HepG2 (cell line): ENCODE results near the gene DCP1B. TPM values are rescaled to one million over a fixed set of nuclear protein-coding genes. Genes with fewer than 3 reads are reported as not detected.

Experiments used
- BHLHE40 ChIP-seq: IDR thresholded peaks from 2 replicates; pipeline ENCODE4 v1.6.1; 2011; ENCODE audit warnings: low read length, improper control_type of control experiment
- ERF ChIP-seq: IDR thresholded peaks from 2 replicates; pipeline ENCODE4 v1.6.1; 2018; ENCODE audit warnings: missing biosample characterization, missing genetic modification reagents
- FOXP1 ChIP-seq, 2 experiments: fragments of 450-650 bp in 1 of 2; IDR thresholded peaks; 2 replicates each; pipeline ENCODE4 v1.6.1; 2017 to 2018; ENCODE audit warnings: antibody characterized with exemption in 1 of 2
- IRF2 ChIP-seq: IDR thresholded peaks from 2 replicates; pipeline ENCODE4 v1.6.1; 2018; ENCODE audit warnings: missing genetic modification reagents, missing compliant biosample characterization
- KDM6A ChIP-seq: IDR thresholded peaks from 2 replicates; pipeline ENCODE4 v1.6.1; 2016; ENCODE audit warnings: low read depth
- KLF15 ChIP-seq: sonication (generic); formaldehyde crosslinking; IDR thresholded peaks from 2 replicates; pipeline ENCODE4 v1.8.1; 2023; ENCODE audit warnings: borderline replicate concordance, mild to moderate bottlenecking, inconsistent platforms, missing genetic modification reagents, mixed read lengths
- KLF9 ChIP-seq: IDR thresholded peaks from 2 replicates; pipeline ENCODE4 v1.6.1; 2016; ENCODE audit warnings: low read depth
- MEIS2 ChIP-seq: sonication (generic); formaldehyde crosslinking; IDR thresholded peaks from 2 replicates; pipeline ENCODE4 v1.9.0; 2021; ENCODE audit warnings: mild to moderate bottlenecking, missing genetic modification reagents
- MIXL1 ChIP-seq: IDR thresholded peaks from 2 replicates; pipeline ENCODE4 v1.6.1; 2016
- PHF8 ChIP-seq: sonication (generic); formaldehyde crosslinking; IDR thresholded peaks from 2 replicates; pipeline ENCODE4 v1.5.0; 2020; ENCODE audit warnings: missing genetic modification reagents
- SNAPC4 ChIP-seq: sonication (generic); formaldehyde crosslinking; IDR thresholded peaks from 2 replicates; pipeline ENCODE4 v1.4.0; 2020; ENCODE audit warnings: mild to moderate bottlenecking, missing genetic modification reagents
- SP140L ChIP-seq: sonication (generic); formaldehyde crosslinking; IDR thresholded peaks from 2 replicates; pipeline ENCODE4 v1.4.0; 2020; ENCODE audit warnings: missing genetic modification reagents, borderline replicate concordance
- ZBTB10 ChIP-seq: sonication (generic); formaldehyde crosslinking; IDR thresholded peaks from 2 replicates; pipeline ENCODE4 v1.4.0; 2020; ENCODE audit warnings: missing genetic modification reagents, borderline replicate concordance
- ZEB1 ChIP-seq: IDR thresholded peaks from 2 replicates; pipeline ENCODE4 v1.6.1; 2012; ENCODE audit warnings: mild to moderate bottlenecking, low read depth, inconsistent platforms; ENCODE audit not compliant: insufficient replicate concordance
- ZNF160 ChIP-seq: sonication (generic); formaldehyde crosslinking; IDR thresholded peaks from 2 replicates; pipeline ENCODE4 v1.8.0; 2022; ENCODE audit warnings: mild to moderate bottlenecking, inconsistent platforms, missing genetic modification reagents
- ZNF281 ChIP-seq: sonication (generic); formaldehyde crosslinking; IDR thresholded peaks from 2 replicates; pipeline ENCODE4 v1.4.0; 2020; ENCODE audit warnings: missing genetic modification reagents, borderline replicate concordance
- ZNF549 ChIP-seq: sonication (generic); formaldehyde crosslinking; IDR thresholded peaks from 2 replicates; pipeline ENCODE4 v1.5.0; 2020; ENCODE audit warnings: missing genetic modification reagents
- ZNF564 ChIP-seq: sonication (generic); formaldehyde crosslinking; IDR thresholded peaks from 2 replicates; pipeline ENCODE4 v1.8.1; 2023; ENCODE audit warnings: mild to moderate bottlenecking, missing genetic modification reagents
- polyA plus RNA-seq, 8 experiments: library from polyadenylated mRNA; depleted of rRNA in 3 of 8; stranded (reverse) in 7 of 8; unstranded in 1 of 8; fragments of >200 nt; fragmentation: Illumina TruSeq in 4 of 8; extraction: Trizol in 4 of 8; gene quantifications; 2 replicates each; pipeline versions ENCODE4 v1.2.1 to v1.2.3, GENCODE V29; 2011 to 2016; ENCODE audit warnings: low read depth in 4 of 8, missing spikeins in 1 of 8, mixed read lengths in 1 of 8; ENCODE audit not compliant: insufficient read depth in 1 of 8
- total RNA-seq, 5 experiments: library from RNA; depleted of rRNA; stranded (reverse); fragments of >200 nt; fragmentation: Illumina TruSeq; extraction: Trizol; gene quantifications; 2 replicates each; pipeline ENCODE4 v1.2.3, GENCODE V29; 2016; ENCODE audit warnings: low read depth in 1 of 5

DCP1B gene
- total and polyA plus RNA-seq, 2 of the 13 experiments (the other 11 are each of a cell fraction or from before 2014, with no cell fraction given), result 11.4 to 27.2 TPM

GRCh38 chr12:1993871-1994371 is 10.3 kb downstream of the DCP1B start (continued):
- no peak for TF ChIP-seq ZBTB10 (CRISPR knock-in tag)
- peak; percentile 8; the same call in 1 of the 2 replicates for TF ChIP-seq ZNF281 (CRISPR knock-in tag)
- no peak for TF ChIP-seq SP140L
- TF ChIP-seq ZNF160 (CRISPR knock-in tag), result no peak
- peak; percentile 52; the same call in 1 of the 2 replicates for TF ChIP-seq KDM6A (CRISPR knock-in tag)
- no peak for TF ChIP-seq KLF9 (CRISPR knock-in tag)
- TF ChIP-seq BHLHE40, result no peak
- TF ChIP-seq ZNF549 (CRISPR knock-in tag), result no peak
- 0 out of 2 replicates have a peak, but pooled peaks have one; percentile 33 for TF ChIP-seq IRF2 (CRISPR knock-in tag)
- TF ChIP-seq KLF15 (CRISPR knock-in tag), result no peak
- TF ChIP-seq MEIS2 (CRISPR knock-in tag), result no peak
- peak; percentile 16; the same call in 1 of the 2 replicates for TF ChIP-seq MIXL1
- no peak for TF ChIP-seq ZEB1
- no peak for TF ChIP-seq SNAPC4 (CRISPR knock-in tag)
- TF ChIP-seq PHF8 (CRISPR knock-in tag), result no peak
- no peak for TF ChIP-seq ZNF564 (CRISPR knock-in tag)
- TF ChIP-seq FOXP1 (IDR thresholded peaks at IDR 0.05), result no peak
- peak; percentile 60; the same call in 1 of the 2 replicates for TF ChIP-seq FOXP1 (CRISPR knock-in tag; IDR thresholded peaks at IDR 0.05)
- TF ChIP-seq ERF (CRISPR knock-in tag), result no peak
